H1 (cell line): ENCODE results near the gene TKFC. TPM values are rescaled to one million over a fixed set of nuclear protein-coding genes. Genes with fewer than 3 reads are reported as not detected.

ENCODE experiments used
- CBX5 ChIP-seq: fragments of 300-800, 300-1000 bp; sonication (generic); IDR thresholded peaks from 2 replicates; pipeline ENCODE4 v1.7.1; 2016; ENCODE audit warnings: antibody characterized with exemption, low read length, low read depth
- CREB1 ChIP-seq: IDR thresholded peaks from 2 replicates; pipeline ENCODE4 v1.6.1; 2012; ENCODE audit warnings: inconsistent platforms
- GTF2F1 ChIP-seq: IDR thresholded peaks from 2 replicates; pipeline ENCODE4 v1.6.1; 2012; ENCODE audit warnings: low read depth, low read length, improper control_type of control experiment, borderline replicate concordance
- POLR2AphosphoS5 ChIP-seq: IDR thresholded peaks from 2 replicates; pipeline ENCODE4 v1.6.1; 2011; ENCODE audit warnings: low read depth, low read length
- RFX5 ChIP-seq: IDR thresholded peaks from 2 replicates; pipeline ENCODE4 v1.6.1; 2011; ENCODE audit warnings: low read depth, low read length, improper control_type of control experiment, borderline replicate concordance
- RNF2 ChIP-seq: fragments of 200-900, 300-1000 bp; sonication (generic); IDR thresholded peaks from 2 replicates; pipeline ENCODE4 v1.7.1; 2016; ENCODE audit warnings: borderline replicate concordance, low read depth, mild to moderate bottlenecking, antibody characterized with exemption, low read length; ENCODE audit not compliant: poor library complexity, severe bottlenecking; ENCODE audit errors: missing control alignments
- SIRT6 ChIP-seq: IDR thresholded peaks from one replicate; pipeline ENCODE4 v1.7.1; 2012; ENCODE audit warnings: low read length, inconsistent platforms
- polyA plus RNA-seq, 7 experiments: library from polyadenylated mRNA; depleted of rRNA in 3 of 7; stranded (reverse) in 5 of 7; unstranded in 2 of 7; fragments of >200 nt in 5 of 7; fragments of 200-250 nt in 2 of 7; gene quantifications; 1 replicate in 5 of 7; 2 replicates in 1 of 7; 4 replicates in 1 of 7; pipeline versions ENCODE4 v1.2.1 to v1.2.3, GENCODE V29; 2011 to 2013; ENCODE audit warnings: missing spikeins in 2 of 7, mixed read lengths in 2 of 7
- total RNA-seq: library from RNA; stranded (reverse); fragmentation: NEBNext Ultra II Directional; extraction: Animal tissue kit (Norgen Biotek cat#: 25700); gene quantifications from 2 replicates; pipeline ENCODE4 v1.2.1, GENCODE V29; 2021
- TF ChIP-seq, protein P1 (sequence below): fragments of 300-600 bp; sonication (generic); IDR thresholded peaks from 2 replicates; pipeline ENCODE4 v1.7.1; 2012; ENCODE audit warnings: low read length, moderate library complexity, mild to moderate bottlenecking, inconsistent platforms; ENCODE audit not compliant: insufficient replicate concordance
- TF ChIP-seq, protein P2 (sequence below): IDR thresholded peaks from 2 replicates; pipeline ENCODE4 v1.6.1; 2011; ENCODE audit warnings: low read length, improper control_type of control experiment

The TKFC gene
- total and polyA plus RNA-seq, 2 of the 8 experiments (the other 6 are each of a cell fraction or from before 2014, with no cell fraction given) = 53.5 to 55.0 TPM

DNA sequence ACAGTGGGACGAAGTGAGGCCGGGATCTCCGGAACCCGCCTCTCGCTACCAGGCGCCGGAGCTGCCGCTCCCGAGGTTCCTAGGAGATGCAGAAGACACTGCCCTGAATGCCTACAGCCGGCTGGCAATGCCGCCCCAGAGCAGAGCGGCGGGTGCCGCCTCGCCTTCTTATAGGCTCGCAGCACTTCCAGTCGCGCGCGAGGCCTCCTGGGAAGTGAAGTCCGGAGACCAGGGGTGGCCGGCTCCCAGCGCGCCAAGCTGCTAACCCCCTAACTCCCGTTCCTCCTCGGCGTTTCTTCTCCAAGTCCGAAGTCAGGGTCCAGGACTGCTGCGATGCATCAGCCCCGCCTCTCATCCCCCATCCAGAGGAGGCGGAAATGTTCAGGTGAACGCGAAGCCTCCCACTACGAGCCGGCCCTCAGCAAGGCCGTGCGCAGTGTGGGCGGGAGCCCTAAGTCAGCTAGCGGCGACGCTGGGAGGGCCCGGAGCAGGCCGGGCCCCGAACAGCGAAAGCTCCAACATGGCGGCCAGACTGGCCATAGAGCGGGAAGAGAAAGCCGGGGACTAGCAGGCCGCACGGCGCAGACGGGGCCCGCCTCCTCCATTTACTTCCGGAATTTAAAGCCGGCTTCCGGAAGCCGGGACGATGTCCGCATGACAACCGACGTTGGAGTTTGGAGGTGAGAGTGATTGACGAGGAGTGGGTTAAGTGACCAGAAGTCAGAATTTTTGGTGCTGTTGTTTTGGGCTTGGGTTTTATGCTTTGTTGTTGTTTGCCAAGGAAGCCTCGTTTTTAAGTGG, 28.9 kb downstream of the TKFC start, which contains the start of the genes CYB561A3 and TMEM138 (continued):
- TF ChIP-seq GTF2F1 = peak; percentile 63
- TF ChIP-seq RFX5 = no peak; the same call in 1 of the 2 replicates
- TF ChIP-seq RNF2 = no peak
- no peak for TF ChIP-seq CBX5
- TF ChIP-seq, protein P1, sequence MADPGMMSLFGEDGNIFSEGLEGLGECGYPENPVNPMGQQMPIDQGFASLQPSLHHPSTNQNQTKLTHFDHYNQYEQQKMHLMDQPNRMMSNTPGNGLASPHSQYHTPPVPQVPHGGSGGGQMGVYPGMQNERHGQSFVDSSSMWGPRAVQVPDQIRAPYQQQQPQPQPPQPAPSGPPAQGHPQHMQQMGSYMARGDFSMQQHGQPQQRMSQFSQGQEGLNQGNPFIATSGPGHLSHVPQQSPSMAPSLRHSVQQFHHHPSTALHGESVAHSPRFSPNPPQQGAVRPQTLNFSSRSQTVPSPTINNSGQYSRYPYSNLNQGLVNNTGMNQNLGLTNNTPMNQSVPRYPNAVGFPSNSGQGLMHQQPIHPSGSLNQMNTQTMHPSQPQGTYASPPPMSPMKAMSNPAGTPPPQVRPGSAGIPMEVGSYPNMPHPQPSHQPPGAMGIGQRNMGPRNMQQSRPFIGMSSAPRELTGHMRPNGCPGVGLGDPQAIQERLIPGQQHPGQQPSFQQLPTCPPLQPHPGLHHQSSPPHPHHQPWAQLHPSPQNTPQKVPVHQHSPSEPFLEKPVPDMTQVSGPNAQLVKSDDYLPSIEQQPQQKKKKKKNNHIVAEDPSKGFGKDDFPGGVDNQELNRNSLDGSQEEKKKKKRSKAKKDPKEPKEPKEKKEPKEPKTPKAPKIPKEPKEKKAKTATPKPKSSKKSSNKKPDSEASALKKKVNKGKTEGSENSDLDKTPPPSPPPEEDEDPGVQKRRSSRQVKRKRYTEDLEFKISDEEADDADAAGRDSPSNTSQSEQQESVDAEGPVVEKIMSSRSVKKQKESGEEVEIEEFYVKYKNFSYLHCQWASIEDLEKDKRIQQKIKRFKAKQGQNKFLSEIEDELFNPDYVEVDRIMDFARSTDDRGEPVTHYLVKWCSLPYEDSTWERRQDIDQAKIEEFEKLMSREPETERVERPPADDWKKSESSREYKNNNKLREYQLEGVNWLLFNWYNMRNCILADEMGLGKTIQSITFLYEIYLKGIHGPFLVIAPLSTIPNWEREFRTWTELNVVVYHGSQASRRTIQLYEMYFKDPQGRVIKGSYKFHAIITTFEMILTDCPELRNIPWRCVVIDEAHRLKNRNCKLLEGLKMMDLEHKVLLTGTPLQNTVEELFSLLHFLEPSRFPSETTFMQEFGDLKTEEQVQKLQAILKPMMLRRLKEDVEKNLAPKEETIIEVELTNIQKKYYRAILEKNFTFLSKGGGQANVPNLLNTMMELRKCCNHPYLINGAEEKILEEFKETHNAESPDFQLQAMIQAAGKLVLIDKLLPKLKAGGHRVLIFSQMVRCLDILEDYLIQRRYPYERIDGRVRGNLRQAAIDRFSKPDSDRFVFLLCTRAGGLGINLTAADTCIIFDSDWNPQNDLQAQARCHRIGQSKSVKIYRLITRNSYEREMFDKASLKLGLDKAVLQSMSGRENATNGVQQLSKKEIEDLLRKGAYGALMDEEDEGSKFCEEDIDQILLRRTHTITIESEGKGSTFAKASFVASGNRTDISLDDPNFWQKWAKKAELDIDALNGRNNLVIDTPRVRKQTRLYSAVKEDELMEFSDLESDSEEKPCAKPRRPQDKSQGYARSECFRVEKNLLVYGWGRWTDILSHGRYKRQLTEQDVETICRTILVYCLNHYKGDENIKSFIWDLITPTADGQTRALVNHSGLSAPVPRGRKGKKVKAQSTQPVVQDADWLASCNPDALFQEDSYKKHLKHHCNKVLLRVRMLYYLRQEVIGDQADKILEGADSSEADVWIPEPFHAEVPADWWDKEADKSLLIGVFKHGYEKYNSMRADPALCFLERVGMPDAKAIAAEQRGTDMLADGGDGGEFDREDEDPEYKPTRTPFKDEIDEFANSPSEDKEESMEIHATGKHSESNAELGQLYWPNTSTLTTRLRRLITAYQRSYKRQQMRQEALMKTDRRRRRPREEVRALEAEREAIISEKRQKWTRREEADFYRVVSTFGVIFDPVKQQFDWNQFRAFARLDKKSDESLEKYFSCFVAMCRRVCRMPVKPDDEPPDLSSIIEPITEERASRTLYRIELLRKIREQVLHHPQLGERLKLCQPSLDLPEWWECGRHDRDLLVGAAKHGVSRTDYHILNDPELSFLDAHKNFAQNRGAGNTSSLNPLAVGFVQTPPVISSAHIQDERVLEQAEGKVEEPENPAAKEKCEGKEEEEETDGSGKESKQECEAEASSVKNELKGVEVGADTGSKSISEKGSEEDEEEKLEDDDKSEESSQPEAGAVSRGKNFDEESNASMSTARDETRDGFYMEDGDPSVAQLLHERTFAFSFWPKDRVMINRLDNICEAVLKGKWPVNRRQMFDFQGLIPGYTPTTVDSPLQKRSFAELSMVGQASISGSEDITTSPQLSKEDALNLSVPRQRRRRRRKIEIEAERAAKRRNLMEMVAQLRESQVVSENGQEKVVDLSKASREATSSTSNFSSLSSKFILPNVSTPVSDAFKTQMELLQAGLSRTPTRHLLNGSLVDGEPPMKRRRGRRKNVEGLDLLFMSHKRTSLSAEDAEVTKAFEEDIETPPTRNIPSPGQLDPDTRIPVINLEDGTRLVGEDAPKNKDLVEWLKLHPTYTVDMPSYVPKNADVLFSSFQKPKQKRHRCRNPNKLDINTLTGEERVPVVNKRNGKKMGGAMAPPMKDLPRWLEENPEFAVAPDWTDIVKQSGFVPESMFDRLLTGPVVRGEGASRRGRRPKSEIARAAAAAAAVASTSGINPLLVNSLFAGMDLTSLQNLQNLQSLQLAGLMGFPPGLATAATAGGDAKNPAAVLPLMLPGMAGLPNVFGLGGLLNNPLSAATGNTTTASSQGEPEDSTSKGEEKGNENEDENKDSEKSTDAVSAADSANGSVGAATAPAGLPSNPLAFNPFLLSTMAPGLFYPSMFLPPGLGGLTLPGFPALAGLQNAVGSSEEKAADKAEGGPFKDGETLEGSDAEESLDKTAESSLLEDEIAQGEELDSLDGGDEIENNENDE = no peak
- peak; percentile 83 for TF ChIP-seq POLR2AphosphoS5
- TF ChIP-seq, protein P2, sequence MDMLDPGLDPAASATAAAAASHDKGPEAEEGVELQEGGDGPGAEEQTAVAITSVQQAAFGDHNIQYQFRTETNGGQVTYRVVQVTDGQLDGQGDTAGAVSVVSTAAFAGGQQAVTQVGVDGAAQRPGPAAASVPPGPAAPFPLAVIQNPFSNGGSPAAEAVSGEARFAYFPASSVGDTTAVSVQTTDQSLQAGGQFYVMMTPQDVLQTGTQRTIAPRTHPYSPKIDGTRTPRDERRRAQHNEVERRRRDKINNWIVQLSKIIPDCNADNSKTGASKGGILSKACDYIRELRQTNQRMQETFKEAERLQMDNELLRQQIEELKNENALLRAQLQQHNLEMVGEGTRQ = no peak
- TF ChIP-seq SIRT6 = no peak
- TF ChIP-seq CREB1 = no peak; the same call in none of the 2 replicates
- TF ChIP-seq, all 59 proteins: peak for 22
